Thyroid gland (tissue), 4 donors: ENCODE data around the gene TCF7.

Source experiments
- CTCF ChIP-seq, 6 experiments: fragments of 200-600 bp in 3 of 6; fragments of 450-650 bp in 3 of 6; sonication (generic) in 3 of 6; IDR thresholded peaks; one replicate each; pipeline ENCODE4 v1.5.1; 2016 to 2019; ENCODE audit warnings: antibody characterized with exemption in 6 of 6, mild to moderate bottlenecking in 2 of 6, inconsistent platforms in 1 of 6, moderate library complexity in 1 of 6
- POLR2A ChIP-seq, 2 donors: fragments of 450-650 bp; IDR thresholded peaks; one replicate each; pipeline ENCODE4 v1.6.1; 2017; ENCODE audit warnings: antibody characterized with exemption in 2 of 2, mild to moderate bottlenecking in 2 of 2, moderate library complexity in 1 of 2

GRCh38 chr5:134125039-134126015 is 10.8 kb downstream of the TCF7 start:
- TF ChIP-seq CTCF (IDR thresholded peaks at IDR 0.05), result no peak
- no peak for TF ChIP-seq POLR2A (IDR thresholded peaks at IDR 0.05)
